KOPT-K1 (cell line): ENCODE results near the gene STAG1.

Experiments
- H3K27ac ChIP-seq: fragments of 200-600 bp; sonication (generic); 2 replicates; pipeline ENCODE4 v1.5.1; 2016; ENCODE audit warnings: antibody characterized with exemption, mild to moderate bottlenecking, low read depth, low read length; ENCODE audit not compliant: poor library complexity, severe bottlenecking
- H3K36me3 ChIP-seq: fragments of 200-600 bp; sonication (generic); 2 replicates; pipeline ENCODE4 v1.5.1; 2017; ENCODE audit warnings: antibody characterized with exemption, mild to moderate bottlenecking, low read length, moderate library complexity; ENCODE audit not compliant: insufficient read depth
- H3K9me3 ChIP-seq: fragments of 200-600 bp; sonication (generic); 2 replicates; pipeline ENCODE4 v1.5.1; 2017; ENCODE audit warnings: antibody characterized with exemption, low read length, mild to moderate bottlenecking; ENCODE audit not compliant: insufficient read depth, poor library complexity, severe bottlenecking

Gene STAG1

DNA sequence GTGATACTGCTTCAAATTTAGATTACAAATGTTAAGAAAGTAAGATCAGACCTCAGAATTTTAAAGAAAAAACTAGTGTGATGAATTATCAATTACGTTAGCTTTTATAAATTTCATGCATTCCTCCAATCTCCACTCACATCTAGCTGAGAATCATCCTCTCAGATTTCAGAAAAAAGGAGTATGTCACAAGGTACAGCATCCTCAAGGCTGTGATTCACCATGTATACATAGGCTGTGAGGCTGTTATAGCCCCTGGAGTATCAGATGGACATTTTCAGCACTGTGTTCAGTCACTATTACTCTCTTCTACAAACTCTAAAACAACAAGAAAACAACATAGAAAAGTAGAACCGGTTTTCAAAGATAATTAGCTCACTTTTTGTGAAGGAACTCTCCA lies 287.7 kb downstream of the STAG1 start:
- Histone ChIP-seq H3K9me3 (no peaks in the 10 kb centered on the region), H3K36me3 (peaks cover 30% of the 10 kb centered on the region), H3K27ac (no peak overlapping the region)

DNA sequence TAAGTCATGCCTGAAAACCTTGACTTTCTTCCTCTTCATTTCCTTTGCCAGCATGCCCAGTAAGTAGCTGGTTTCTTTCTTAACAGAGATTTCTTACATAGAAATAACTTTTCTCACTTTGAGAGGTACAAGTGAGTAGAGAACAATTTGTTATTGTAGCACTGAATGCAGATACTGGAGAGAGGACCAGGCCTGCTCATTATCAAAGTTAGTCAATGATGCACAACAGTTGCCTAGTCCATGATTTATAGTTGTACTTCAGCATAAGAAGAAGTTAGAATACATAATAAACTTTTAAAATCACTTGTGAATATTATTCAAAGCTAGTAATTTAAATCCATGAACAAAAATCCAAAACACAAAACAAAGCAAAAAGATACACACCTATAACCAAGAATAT lies 289.0 kb downstream of the STAG1 start:
- peaks cover 10% of the 10 kb centered on the region for H3K9me3 ChIP-seq
- peaks cover 36% of the 10 kb centered on the region for H3K36me3 ChIP-seq
- no peak overlapping the region for H3K27ac ChIP-seq

DNA sequence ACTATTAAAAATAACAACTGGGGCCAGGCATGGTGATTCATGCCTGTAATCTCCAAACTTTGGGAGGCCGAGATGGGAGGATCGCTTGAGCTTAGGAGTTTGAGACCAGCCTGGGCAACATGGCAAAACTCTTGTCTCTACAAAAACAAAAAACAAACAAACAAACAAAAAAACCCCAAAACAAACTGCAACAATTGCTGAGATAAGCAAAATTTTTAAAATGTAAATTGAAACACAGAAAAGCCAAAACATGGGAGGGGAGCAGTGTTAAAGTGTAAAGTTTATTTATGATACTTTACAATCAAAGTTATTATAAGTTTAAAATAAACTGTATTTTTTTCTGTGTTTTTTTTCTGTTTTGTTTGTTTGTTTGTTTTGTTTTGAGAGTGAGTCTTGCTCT lies 294.4 kb downstream of the STAG1 start:
- Histone ChIP-seq H3K36me3 (peaks cover 50% of the 10 kb centered on the region), H3K27ac (no peak overlapping the region), H3K9me3 (peaks cover 49% of the 10 kb centered on the region)

DNA sequence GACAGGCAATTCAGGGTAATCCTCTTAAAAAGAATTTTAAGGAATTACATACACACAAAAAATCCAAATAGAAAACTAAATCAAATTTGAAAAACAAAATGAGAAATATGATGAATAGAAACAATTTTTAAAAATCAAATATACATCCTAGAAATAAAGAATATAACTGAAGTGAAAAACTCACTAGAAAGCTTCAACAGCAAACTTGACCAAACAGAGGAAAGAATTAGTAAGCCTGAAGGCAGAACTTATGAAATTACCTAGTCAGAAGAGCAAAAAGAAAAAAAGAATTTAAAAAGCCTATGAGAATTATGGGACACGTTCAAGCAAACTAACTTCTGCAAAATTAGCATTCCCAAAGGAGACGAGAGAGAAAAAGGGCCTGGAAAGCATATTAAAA lies 296.0 kb downstream of the STAG1 start:
- Histone ChIP-seq H3K36me3 (peaks cover 50% of the 10 kb centered on the region), H3K27ac (no peak overlapping the region), H3K9me3 (peaks cover 49% of the 10 kb centered on the region)

GRCh38 chr3:136444581-136444980 lies 307.6 kb downstream of the STAG1 start:
- peaks cover 50% of the 10 kb centered on the region for H3K36me3 ChIP-seq
- no peaks in the 10 kb centered on the region for H3K9me3 ChIP-seq
- no peak overlapping the region for H3K27ac ChIP-seq

DNA sequence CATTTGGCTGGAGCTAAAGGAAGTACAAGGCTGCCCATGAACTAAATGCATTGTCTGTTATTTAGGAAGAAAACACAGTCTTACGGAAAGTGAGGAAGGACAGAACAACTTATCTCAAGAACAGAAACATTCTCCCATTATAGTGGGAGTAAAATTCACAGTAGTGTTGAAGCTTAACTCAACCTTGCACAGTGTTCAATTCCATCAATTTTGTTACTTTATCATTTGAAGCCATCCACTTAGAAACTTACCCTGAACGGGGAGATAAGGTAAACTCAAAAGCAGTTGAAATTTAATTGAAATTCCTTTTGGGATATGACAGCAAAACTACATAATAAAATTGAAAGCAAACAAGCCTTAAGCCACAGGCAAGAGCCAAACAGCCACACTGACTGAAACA lies 315.1 kb downstream of the STAG1 start:
- Histone ChIP-seq H3K36me3 (peaks cover 32% of the 10 kb centered on the region), H3K9me3 (no peaks in the 10 kb centered on the region), H3K27ac (no peak overlapping the region)

GRCh38 chr3:136434429-136434828 lies 317.7 kb downstream of the STAG1 start:
- no peaks in the 10 kb centered on the region for H3K9me3 ChIP-seq
- no peak overlapping the region for H3K27ac ChIP-seq
- H3K36me3 ChIP-seq, result peaks cover 28% of the 10 kb centered on the region

DNA sequence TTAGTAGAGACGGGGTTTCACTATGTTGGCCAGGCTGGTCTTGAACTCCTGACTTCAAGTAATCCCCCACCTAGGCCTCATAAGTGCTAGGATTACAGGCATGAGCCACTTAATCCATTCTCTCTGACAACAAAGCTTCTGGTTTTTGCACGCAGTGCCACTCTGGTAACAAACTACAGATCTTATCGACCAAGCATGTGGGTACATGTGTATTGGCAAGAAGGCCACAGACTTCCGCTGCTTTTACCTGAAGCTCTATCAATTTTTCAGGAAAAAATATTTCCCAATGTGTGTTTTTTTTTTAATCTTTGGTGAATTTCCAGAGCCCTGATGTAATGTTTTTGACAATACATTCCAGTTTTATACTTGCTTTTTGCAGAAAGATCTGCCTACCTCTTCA lies 319.5 kb downstream of the STAG1 start:
- Histone ChIP-seq H3K9me3 (no peaks in the 10 kb centered on the region), H3K36me3 (peaks cover 34% of the 10 kb centered on the region), H3K27ac (no peak overlapping the region)

DNA sequence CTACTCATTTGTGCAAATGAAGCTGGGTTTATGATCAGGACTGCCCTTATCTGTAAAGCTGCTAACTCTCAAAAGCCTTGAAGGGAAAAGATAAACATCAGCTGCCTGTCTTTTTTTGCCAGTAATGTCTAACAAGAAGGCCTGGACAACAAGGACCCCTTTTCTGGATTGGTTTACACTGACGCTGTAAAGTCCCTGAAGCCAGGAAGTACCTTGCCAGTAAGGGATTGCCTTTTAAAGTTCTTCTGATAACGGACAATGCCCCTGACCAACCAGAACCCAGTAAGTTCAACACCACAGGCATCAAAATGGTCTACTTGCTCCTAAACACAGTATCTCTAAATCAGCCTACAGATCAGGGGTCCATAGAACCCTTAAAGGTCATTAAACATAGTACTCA lies 324.0 kb downstream of the STAG1 start:
- Histone ChIP-seq H3K36me3 (peaks cover 45% of the 10 kb centered on the region), H3K9me3 (no peaks in the 10 kb centered on the region), H3K27ac (no peak overlapping the region)

DNA sequence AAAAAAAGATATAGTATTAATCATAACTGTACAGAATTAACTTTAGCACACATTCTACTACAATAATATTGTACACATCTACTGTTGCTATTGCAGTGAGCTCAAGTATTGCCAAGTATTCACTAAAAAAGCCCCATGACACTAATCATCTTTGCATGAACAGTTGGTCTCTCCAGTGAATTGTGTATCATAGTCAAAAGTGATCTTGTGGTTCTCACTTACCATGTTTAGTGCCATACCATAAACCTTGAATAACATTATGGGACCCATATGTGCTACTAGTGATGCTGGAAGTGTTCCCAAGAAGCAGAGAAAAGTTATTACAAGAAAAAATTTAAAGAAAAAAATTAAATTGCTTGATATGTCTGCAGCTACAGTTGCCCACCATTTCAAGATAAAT lies 324.9 kb downstream of the STAG1 start:
- H3K9me3 ChIP-seq, result no peaks in the 10 kb centered on the region
- H3K27ac ChIP-seq, result no peak overlapping the region
- H3K36me3 ChIP-seq, result peaks cover 40% of the 10 kb centered on the region

- H3K36me3 ChIP-seq, result peaks cover 44% of the 10 kb centered on the region
- H3K9me3 ChIP-seq, result no peaks in the 10 kb centered on the region
- no peak overlapping the region for H3K27ac ChIP-seq
These were observed 337.7 kb downstream of the STAG1 start for GRCh38 chr3:136414476-136414875.

DNA sequence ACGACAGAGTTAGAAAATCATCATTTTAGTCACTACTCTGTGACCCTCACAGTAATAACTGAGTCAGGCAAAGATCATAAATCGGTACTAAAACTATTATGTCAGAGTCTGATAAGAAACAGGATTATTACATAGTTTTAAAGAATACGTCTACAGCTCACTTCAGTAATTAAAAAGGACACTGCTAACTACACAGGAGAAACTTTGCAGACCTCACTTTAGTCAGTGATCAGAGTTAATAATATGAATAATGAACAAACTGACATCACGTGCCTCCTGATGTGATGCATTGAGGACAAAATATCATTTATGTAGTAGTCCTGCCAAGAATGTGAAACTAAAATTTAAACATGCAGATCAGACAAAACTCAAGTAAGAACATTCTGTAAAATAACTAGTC lies 339.9 kb downstream of the STAG1 start:
- no peaks in the 10 kb centered on the region for H3K9me3 ChIP-seq
- peaks cover 25% of the 10 kb centered on the region for H3K36me3 ChIP-seq
- no peak overlapping the region for H3K27ac ChIP-seq

DNA sequence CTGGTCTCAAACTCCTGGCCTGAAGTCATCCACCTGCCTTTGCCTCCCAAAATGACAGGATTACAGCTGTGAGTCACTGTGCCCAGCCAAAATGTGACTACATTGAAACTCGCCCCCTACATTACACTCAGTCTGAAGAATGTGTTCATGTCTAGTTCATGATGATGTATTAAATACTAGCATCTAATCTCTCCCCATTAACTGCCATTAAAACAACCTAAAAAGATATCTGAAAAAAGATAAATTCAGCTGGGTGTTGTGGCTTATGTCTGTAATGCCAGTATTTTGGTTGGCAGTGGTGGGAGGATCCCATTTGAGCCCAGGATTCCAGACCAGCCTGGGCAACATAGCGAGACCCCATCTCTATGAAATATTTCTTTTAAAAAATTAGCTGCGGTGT lies 342.6 kb downstream of the STAG1 start:
- Histone ChIP-seq H3K36me3 (peaks cover 16% of the 10 kb centered on the region), H3K9me3 (no peaks in the 10 kb centered on the region), H3K27ac (no peak overlapping the region)

DNA sequence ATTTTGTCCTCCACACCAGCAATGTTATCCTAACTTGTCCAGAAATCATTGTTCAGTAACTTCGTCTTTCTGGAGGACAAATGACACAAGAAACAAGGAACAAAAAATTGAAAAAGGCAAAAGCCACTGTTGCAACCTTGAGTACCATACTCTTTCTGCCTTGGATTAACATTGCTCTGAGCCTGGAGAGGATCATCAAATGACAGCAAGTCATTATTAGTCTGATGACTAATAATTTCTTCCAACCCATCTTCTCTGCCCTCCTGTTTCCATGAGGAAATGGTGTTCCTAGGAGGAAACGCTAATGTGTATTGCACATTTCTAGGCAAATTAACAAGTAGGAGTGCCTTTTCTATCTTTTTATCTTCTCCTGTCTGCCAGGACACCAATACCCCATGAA lies 348.1 kb downstream of the STAG1 start:
- H3K9me3 ChIP-seq, result no peaks in the 10 kb centered on the region
- peaks cover 10% of the 10 kb centered on the region; the same call in 1 of the 2 replicates for H3K36me3 ChIP-seq
- H3K27ac ChIP-seq, result no peak overlapping the region

DNA sequence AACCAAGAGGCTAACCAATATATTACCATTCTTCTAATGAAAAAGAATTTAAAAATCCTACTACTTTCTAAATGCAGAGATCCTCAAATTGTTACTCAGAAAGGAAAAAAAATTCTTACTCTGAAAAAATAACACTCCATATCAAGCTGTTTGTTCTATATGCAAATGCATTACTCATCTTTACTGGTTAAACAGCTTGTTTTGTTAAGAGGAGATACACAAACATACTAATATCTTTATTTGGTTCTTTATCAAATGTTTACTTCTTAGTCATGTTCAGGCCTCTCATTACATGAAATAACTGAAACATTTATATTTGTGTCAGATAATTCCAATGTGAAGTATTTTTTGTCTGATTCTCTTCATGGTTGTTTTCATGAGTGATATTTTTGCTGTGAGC lies 355.3 kb downstream of the STAG1 start:
- H3K27ac ChIP-seq, result no peak overlapping the region
- peaks cover 9% of the 10 kb centered on the region; the same call in 1 of the 2 replicates for H3K36me3 ChIP-seq

DNA sequence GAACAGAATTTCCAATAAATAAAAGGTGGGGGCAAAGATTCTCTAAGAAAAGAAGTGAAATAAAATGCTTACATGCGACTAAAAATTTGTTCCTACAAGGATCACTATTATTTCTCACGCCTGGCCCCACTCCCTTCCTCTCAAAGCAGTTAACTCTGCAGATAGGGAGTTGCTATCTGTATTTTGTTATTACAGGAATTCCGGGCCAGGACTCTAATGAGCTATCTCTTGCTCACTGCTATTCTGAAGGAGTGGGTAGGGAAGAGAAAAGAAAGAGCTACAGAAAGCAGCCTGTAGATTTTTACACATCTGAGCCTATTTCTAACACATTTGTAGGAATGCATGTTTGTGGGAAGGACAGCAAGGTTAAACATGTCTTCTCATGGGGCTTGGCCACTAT lies 361.6 kb downstream of the STAG1 start:
- Histone ChIP-seq H3K9me3 (no peaks in the 10 kb centered on the region), H3K36me3 (no peaks in the 10 kb centered on the region), H3K27ac (no peak overlapping the region)

More for the DNA sequence above, 355.3 kb downstream of the STAG1 start:
- H3K9me3 ChIP-seq, result no peaks in the 10 kb centered on the region

- H3K27ac ChIP-seq, result no peak overlapping the region
- no peaks in the 10 kb centered on the region for H3K9me3 ChIP-seq
- no peaks in the 10 kb centered on the region for H3K36me3 ChIP-seq
These were observed 365.1 kb downstream of the STAG1 start for GRCh38 chr3:136387031-136387430.
